Brain microvascular endothelial cell (primary cell): Measurements from ENCODE around the gene DAB2IP.

ENCODE experiments used
- DNase-seq: peaks from one replicate; pipeline ENCODE4 v3.0.0-alpha.2; 2020
- H3K27ac ChIP-seq: fragments of 250-450 bp; sonication (Bioruptor Pico); 2 replicates; pipeline ENCODE4 v1.5.1; 2020; ENCODE audit warnings: mild to moderate bottlenecking, moderate library complexity
- H3K27me3 ChIP-seq: fragments of 250-450 bp; sonication (Bioruptor Pico); replicated peaks from 2 replicates; pipeline ENCODE4 v1.5.1; 2020; ENCODE audit warnings: mild to moderate bottlenecking
- H3K36me3 ChIP-seq: fragments of 250-450 bp; sonication (Bioruptor Pico); replicated peaks from 2 replicates; pipeline ENCODE4 v1.5.1; 2020; ENCODE audit warnings: mild to moderate bottlenecking
- H3K4me3 ChIP-seq: 2 replicates; pipeline ENCODE4 v1.5.1; 2011; ENCODE audit warnings: low read depth, mild to moderate bottlenecking, control low read depth, low read length, moderate library complexity
- CTCF ChIP-seq: IDR thresholded peaks from 2 replicates; pipeline ENCODE4 v1.5.1; 2011; ENCODE audit warnings: low read depth, mild to moderate bottlenecking, moderate library complexity, low read length, control low read depth, inconsistent platforms; ENCODE audit errors: missing control alignments
- in situ Hi-C: cut with HindIII; loops from 2 replicates; pipeline ENCODE4 v1.10.0; 2017; ENCODE audit warnings: low sequenced_read_pairs, low pct_ligation_motif_present

Gene DAB2IP

GRCh38 chr9:121658166-121658565 lies 6.7 kb downstream of the DAB2IP start:
- no peak for TF ChIP-seq CTCF
- in situ Hi-C loops, result no loop called here
- no peak for DNase-seq
- Histone ChIP-seq H3K27ac (no peak overlapping the region), H3K36me3 (no peaks in the 10 kb centered on the region), H3K4me3 (no peak overlapping the region), H3K27me3 (peaks cover 8% of the 10 kb centered on the region)

- H3K36me3 ChIP-seq, result no peaks in the 10 kb centered on the region
- H3K27ac ChIP-seq, result no peak overlapping the region
- in situ Hi-C loops, result no loop called here
- H3K27me3 ChIP-seq, result peaks cover 8% of the 10 kb centered on the region
- no peak for TF ChIP-seq CTCF
- H3K4me3 ChIP-seq, result no peak overlapping the region
- no peak for DNase-seq
Measured at GRCh38 chr9:121658591-121658990, 7.2 kb downstream of the DAB2IP start.

GRCh38 chr9:121660367-121660766 lies 8.9 kb downstream of the DAB2IP start:
- no peak for DNase-seq
- in situ Hi-C loops, result no loop called here
- no peak overlapping the region for H3K27ac ChIP-seq
- H3K27me3 ChIP-seq, result peaks cover 8% of the 10 kb centered on the region
- H3K36me3 ChIP-seq, result no peaks in the 10 kb centered on the region
- TF ChIP-seq CTCF, result no peak
- H3K4me3 ChIP-seq, result no peak overlapping the region

- peaks cover 8% of the 10 kb centered on the region for H3K27me3 ChIP-seq
- TF ChIP-seq CTCF, result no peak
- no peak overlapping the region for H3K4me3 ChIP-seq
- no peaks in the 10 kb centered on the region for H3K36me3 ChIP-seq
- in situ Hi-C loops, result no loop called here
- DNase-seq, result no peak
- no peak overlapping the region for H3K27ac ChIP-seq
Measured at GRCh38 chr9:121660876-121661275, 9.4 kb downstream of the DAB2IP start.

- DNase-seq, result no peak
- no peaks in the 10 kb centered on the region for H3K36me3 ChIP-seq
- TF ChIP-seq CTCF, result no peak
- no peak overlapping the region for H3K27ac ChIP-seq
- no peak overlapping the region for H3K4me3 ChIP-seq
- in situ Hi-C loops, result no loop called here
- H3K27me3 ChIP-seq, result peaks cover 8% of the 10 kb centered on the region
Measured at GRCh38 chr9:121661328-121661727, 9.9 kb downstream of the DAB2IP start.

- no peak for TF ChIP-seq CTCF
- no peak overlapping the region for H3K27ac ChIP-seq
- no peaks in the 10 kb centered on the region for H3K36me3 ChIP-seq
- in situ Hi-C loops, result no loop called here
- no peak for DNase-seq
- peaks cover 7% of the 10 kb centered on the region for H3K27me3 ChIP-seq
- H3K4me3 ChIP-seq, result no peak overlapping the region
Measured at GRCh38 chr9:121662359-121662758, 10.9 kb downstream of the DAB2IP start.
